Gastrocnemius medialis (tissue), 4 donors: Measurements from ENCODE around the gene CATSPERZ. TPM values are rescaled to one million over a fixed set of nuclear protein-coding genes. Genes with fewer than 3 reads are reported as not detected.

Experiments used
- ATAC-seq, 2 donors: fragments of 150-250 bp; one replicate each; pipeline ENCODE4 v1.9.1; 2016
- DNase-seq, 2 donors: peaks; one replicate each; pipeline ENCODE4 v3.0.0-alpha.2; 2019
- H3K27ac ChIP-seq, 4 donors: fragments of 200-600 bp; sonication (generic); 1 replicate in 1 of 4; 2 replicates in 3 of 4; pipeline ENCODE4 v1.5.1; 2016 to 2018; ENCODE audit warnings: mild to moderate bottlenecking in 2 of 4, moderate library complexity in 1 of 4
- H3K27me3 ChIP-seq, 3 donors: fragments of 200-600 bp; sonication (generic) in 2 of 3; 1 replicate in 1 of 3; 2 replicates in 2 of 3; pipeline versions ENCODE4 v1.5.1 to v1.6.0; 2016 to 2019; ENCODE audit warnings: mild to moderate bottlenecking in 1 of 3, moderate library complexity in 1 of 3
- H3K36me3 ChIP-seq, 2 donors: fragments of 200-600 bp; sonication (generic) in 1 of 2; one replicate each; pipeline ENCODE4 v1.5.1; 2017 to 2018
- H3K4me1 ChIP-seq, 2 donors: fragments of 200-600 bp; sonication (generic) in 1 of 2; one replicate each; pipeline ENCODE4 v1.5.1; 2016 to 2017; ENCODE audit warnings: mild to moderate bottlenecking in 2 of 2
- H3K4me3 ChIP-seq, 4 donors: fragments of 200-600 bp; sonication (generic) in 3 of 4; 1 replicate in 1 of 4; 2 replicates in 3 of 4; pipeline ENCODE4 v1.5.1; 2016 to 2019; ENCODE audit warnings: mild to moderate bottlenecking in 2 of 4
- H3K9me3 ChIP-seq, 3 donors: fragments of 200-600 bp; sonication (generic) in 2 of 3; 1 replicate in 1 of 3; 2 replicates in 2 of 3; pipeline ENCODE4 v1.5.1; 2016 to 2019
- POLR2A ChIP-seq, 2 donors: fragments of 450-650 bp; IDR thresholded peaks; one replicate each; pipeline ENCODE4 v1.6.1; 2017; ENCODE audit warnings: antibody characterized with exemption in 2 of 2, mild to moderate bottlenecking in 2 of 2, moderate library complexity in 2 of 2
- in situ Hi-C, 4 donors: fragments of 200-750 bp; cut with MboI; loops; one replicate each; pipeline versions ENCODE4 v1.15.0 to v1.8.0; 2017; ENCODE audit warnings: low sequenced_read_pairs in 4 of 4
- intact Hi-C: fragments of 100-400 bp; cut with DNase I; formaldehyde crosslinking; loops from one replicate; pipeline ENCODE4 v1.15.1; 2023; ENCODE audit warnings: low total_unique reads
- total RNA-seq, 4 donors: library from RNA; depleted of rRNA; stranded (reverse); fragments of >200 nt; gene quantifications; one replicate each; pipeline versions ENCODE4 v1.1.0 to v1.2.3, GENCODE V29; 2016
- TF ChIP-seq, protein P1 (sequence below), 5 experiments: fragments of 450-650 bp in 3 of 5; fragments of 200-600 bp in 2 of 5; sonication (generic) in 2 of 5; IDR thresholded peaks in 4 of 5; conservative IDR thresholded peaks in 1 of 5; 1 replicate in 4 of 5; 2 replicates in 1 of 5; pipeline ENCODE4 v1.5.1; 2016 to 2019; ENCODE audit warnings: antibody characterized with exemption in 5 of 5, mild to moderate bottlenecking in 3 of 5, moderate library complexity in 3 of 5

The CATSPERZ gene
- total RNA-seq, 4 donors from 2014 or later = not detected

DNA sequence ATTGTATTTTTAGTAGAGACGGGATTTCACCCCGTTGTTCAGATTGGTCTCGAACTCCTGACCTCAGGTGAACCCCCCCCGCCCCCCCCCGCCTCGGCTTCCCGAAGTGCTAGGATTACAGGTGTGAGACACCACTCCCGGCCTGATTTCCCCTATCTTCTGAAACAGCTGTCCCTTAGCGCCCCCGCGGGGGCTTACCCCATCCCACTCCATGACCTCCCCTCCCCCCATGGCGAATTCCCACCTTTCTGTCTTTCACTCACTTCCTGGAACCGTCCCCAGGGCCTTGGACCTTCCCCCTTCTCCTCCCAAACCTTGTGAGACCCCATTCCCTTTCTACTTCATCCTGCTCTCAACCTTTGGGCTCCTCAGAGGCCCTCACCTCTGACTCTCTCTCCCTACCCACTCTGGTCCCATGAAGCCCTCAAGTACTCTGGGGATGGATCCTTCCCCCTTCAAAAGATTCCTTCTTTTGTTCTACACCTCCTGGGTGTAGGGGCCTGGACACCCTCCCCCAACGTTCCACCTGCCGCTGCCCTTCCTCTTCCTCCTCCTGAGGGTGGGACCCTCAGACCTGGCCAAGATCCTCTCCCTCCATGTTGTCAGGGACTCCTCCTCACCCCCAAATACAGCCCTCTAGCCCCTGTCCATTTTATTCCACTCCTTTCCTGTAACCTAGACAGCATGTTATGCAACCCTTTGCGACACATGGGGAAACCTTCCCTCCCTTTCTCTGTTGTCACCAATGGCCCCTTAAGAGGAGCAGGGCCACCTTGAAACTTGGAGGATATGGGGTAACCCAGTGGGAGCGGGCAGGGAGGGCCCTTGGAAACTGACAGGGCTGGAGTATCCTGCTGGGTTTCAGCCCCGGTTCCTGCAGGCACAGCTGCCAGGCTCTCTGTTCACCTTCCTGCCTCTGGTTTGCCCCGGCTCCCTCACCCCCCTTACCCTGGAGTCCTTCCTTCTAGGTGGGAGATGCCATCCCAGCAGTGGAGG is 18.9 kb downstream of the CATSPERZ start:
- ATAC-seq (no peak), DNase-seq (no peak)
- Histone ChIP-seq H3K27me3 (no peaks in the 10 kb centered on the region), H3K4me3 (peak overlapping the region; percentile 73 to 99 (median 91)), H3K27ac (peak overlapping the region; percentile 88 to 98 (median 94)), H3K9me3 (no peaks in the 10 kb centered on the region), H3K36me3 (peaks cover 0 to 42% of the 10 kb centered on the region in 2 donors), H3K4me1 (peaks cover 15 to 27% of the 10 kb centered on the region in 2 donors)
- intact Hi-C loops (loop anchor here (1.0 kb wide), 2 partner anchors 23 to 36 kb away; no protein-coding TSS in a partner anchor), in situ Hi-C loops (no loop called here)
- TF ChIP-seq, protein P1, sequence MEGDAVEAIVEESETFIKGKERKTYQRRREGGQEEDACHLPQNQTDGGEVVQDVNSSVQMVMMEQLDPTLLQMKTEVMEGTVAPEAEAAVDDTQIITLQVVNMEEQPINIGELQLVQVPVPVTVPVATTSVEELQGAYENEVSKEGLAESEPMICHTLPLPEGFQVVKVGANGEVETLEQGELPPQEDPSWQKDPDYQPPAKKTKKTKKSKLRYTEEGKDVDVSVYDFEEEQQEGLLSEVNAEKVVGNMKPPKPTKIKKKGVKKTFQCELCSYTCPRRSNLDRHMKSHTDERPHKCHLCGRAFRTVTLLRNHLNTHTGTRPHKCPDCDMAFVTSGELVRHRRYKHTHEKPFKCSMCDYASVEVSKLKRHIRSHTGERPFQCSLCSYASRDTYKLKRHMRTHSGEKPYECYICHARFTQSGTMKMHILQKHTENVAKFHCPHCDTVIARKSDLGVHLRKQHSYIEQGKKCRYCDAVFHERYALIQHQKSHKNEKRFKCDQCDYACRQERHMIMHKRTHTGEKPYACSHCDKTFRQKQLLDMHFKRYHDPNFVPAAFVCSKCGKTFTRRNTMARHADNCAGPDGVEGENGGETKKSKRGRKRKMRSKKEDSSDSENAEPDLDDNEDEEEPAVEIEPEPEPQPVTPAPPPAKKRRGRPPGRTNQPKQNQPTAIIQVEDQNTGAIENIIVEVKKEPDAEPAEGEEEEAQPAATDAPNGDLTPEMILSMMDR (IDR thresholded peaks at IDR 0.05 in 4 of 5, conservative IDR thresholded peaks at IDR 0.05 in 1 of 5) = no peak
- TF ChIP-seq POLR2A (IDR thresholded peaks at IDR 0.05) = no peak

DNA sequence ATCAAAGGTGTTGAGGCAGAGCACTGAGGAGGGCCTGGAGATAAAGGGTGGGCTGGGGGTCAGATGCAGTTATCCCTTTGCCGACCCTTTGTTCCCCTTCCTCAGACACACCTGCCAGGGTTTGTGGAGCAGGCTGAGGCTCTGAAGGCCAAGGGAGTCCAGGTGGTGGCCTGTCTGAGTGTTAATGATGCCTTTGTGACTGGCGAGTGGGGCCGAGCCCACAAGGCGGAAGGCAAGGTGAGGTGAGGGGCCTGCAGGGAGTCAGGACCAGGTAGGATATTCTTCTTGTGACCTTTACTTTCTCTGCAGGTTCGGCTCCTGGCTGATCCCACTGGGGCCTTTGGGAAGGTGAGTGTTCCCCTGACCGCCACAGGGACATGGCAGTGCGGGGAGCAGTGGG is 20.4 kb downstream of the CATSPERZ start:
- in situ Hi-C loops = no loop called here
- Histone ChIP-seq H3K36me3 (peaks cover 0 to 27% of the 10 kb centered on the region in 2 donors), H3K4me1 (peaks cover 11 to 20% of the 10 kb centered on the region in 2 donors), H3K27me3 (no peaks in the 10 kb centered on the region), H3K27ac (no peak overlapping the region), H3K4me3 (no peak overlapping the region), H3K9me3 (no peaks in the 10 kb centered on the region)
- DNase-seq = no peak
- TF ChIP-seq POLR2A (IDR thresholded peaks at IDR 0.05) = no peak
- TF ChIP-seq, protein P1 (IDR thresholded peaks at IDR 0.05 in 4 of 5, conservative IDR thresholded peaks at IDR 0.05 in 1 of 5) = no peak
- intact Hi-C loops = no loop called here
- no peak for ATAC-seq

DNA sequence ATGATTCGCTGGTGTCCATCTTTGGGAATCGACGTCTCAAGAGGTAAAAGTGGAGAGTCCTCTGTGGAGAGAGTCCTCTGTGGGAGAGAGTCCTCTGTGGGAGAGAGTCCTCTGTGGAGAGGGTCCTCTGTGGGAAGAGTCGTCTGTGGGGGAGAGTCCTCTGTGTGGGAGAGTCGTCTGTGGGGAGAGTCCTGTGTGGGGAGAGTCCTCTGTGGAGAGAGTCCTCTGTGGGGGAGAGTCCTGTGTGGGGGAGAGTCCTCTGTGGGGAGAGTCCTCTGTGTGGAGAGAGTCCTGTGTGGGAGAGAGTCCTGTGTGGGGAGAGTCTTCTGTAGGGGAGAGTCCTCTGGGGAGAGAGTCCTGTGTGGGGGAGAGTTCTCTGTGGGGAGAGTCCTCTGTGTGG is 20.9 kb downstream of the CATSPERZ start:
- ATAC-seq = no peak
- intact Hi-C loops (no loop called here), in situ Hi-C loops (no loop called here)
- H3K4me3 ChIP-seq = no peak overlapping the region
- DNase-seq = no peak
- H3K36me3 ChIP-seq = peaks cover 0 to 22% of the 10 kb centered on the region in 2 donors
- no peaks in the 10 kb centered on the region for H3K9me3 ChIP-seq
- no peaks in the 10 kb centered on the region for H3K27me3 ChIP-seq
- TF ChIP-seq, protein P1 (IDR thresholded peaks at IDR 0.05 in 4 of 5, conservative IDR thresholded peaks at IDR 0.05 in 1 of 5) = no peak
- no peak for TF ChIP-seq POLR2A (IDR thresholded peaks at IDR 0.05)
- peaks cover 11 to 19% of the 10 kb centered on the region in 2 donors for H3K4me1 ChIP-seq
- no peak overlapping the region for H3K27ac ChIP-seq

DNA sequence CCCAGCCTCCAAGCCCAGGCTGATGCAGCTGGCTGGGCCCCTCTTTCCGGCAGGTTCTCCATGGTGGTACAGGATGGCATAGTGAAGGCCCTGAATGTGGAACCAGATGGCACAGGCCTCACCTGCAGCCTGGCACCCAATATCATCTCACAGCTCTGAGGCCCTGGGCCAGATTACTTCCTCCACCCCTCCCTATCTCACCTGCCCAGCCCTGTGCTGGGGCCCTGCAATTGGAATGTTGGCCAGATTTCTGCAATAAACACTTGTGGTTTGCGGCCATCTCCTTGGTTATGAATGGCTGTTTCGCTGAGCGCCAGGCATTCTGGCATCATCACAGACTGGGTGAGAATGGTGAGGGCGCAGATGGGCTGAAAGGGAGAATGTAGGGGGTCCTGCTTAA is 21.4 kb downstream of the CATSPERZ start:
- in situ Hi-C loops (no loop called here), intact Hi-C loops (no loop called here)
- DNase-seq (no peak), ATAC-seq (no peak)
- H3K27me3 ChIP-seq = no peaks in the 10 kb centered on the region
- H3K27ac ChIP-seq = no peak overlapping the region
- H3K4me3 ChIP-seq = no peak overlapping the region
- peaks cover 0 to 17% of the 10 kb centered on the region in 2 donors for H3K36me3 ChIP-seq
- TF ChIP-seq, protein P1 (IDR thresholded peaks at IDR 0.05 in 4 of 5, conservative IDR thresholded peaks at IDR 0.05 in 1 of 5) = no peak
- no peak for TF ChIP-seq POLR2A (IDR thresholded peaks at IDR 0.05)
- H3K9me3 ChIP-seq = no peaks in the 10 kb centered on the region
- H3K4me1 ChIP-seq = peaks cover 8 to 14% of the 10 kb centered on the region in 2 donors
